A549 (cell line): ENCODE measurements around the gene RASSF3. TPM values are rescaled to one million over a fixed set of nuclear protein-coding genes. Genes with fewer than 3 reads are reported as not detected.

Source experiments
- ATAC-seq, 2 experiments: fragments of 200-7000 bp in 1 of 2; fragments of >200 bp in 1 of 2; cut with Nextera tagmentation in 1 of 2; cut with Tn5 transposase in 1 of 2; 3 replicates each; pipeline versions ENCODE4 v1.8.0 to v1.9.1; 2018 to 2020; ENCODE audit warnings: mild to moderate bottlenecking in 1 of 2, moderate library complexity in 1 of 2
- CTCF ChIA-PET: fragments of 300-600 bp; sonication (Branson Sonifier 250); formaldehyde crosslinking; extraction: SDS; loops from one replicate; lab custom pipeline; 2021; ENCODE audit warnings: antibody characterized with exemption, inconsistent platforms; lab: Yijun Ruan, JAX
- POLR2A ChIA-PET: fragments of 350-600 bp; formaldehyde crosslinking; extraction: SDS; loops from one replicate; lab custom pipeline; 2021; ENCODE audit warnings: antibody characterized with exemption, inconsistent platforms; lab: Yijun Ruan, JAX
- DNase-seq, 2 experiments: peaks; one replicate each; pipeline versions ENCODE4 v3.0.0 to v3.0.0-alpha.2; 2011 to 2016; ENCODE audit warnings: low read depth in 1 of 2, low spot score in 1 of 2
- FAIRE-seq: peaks from 2 replicates; lab custom pipeline; 2011; peaks lifted over from hg19 to GRCh38; lab: Jason Lieb, UNC
- H3K27ac ChIP-seq, 2 experiments: fragments of >200 bp; sonication (Bioruptor Twin); formaldehyde crosslinking; 3 replicates each; pipeline ENCODE4 v1.5.1; 2016 to 2017
- H3K4me1 ChIP-seq: fragments of >200 bp; sonication (Bioruptor Twin); formaldehyde crosslinking; 3 replicates; pipeline ENCODE4 v1.6.1; 2016
- H3K4me2 ChIP-seq: fragments of >200 bp; sonication (Bioruptor Twin); formaldehyde crosslinking; 3 replicates; pipeline ENCODE4 v1.6.1; 2016
- H3K4me3 ChIP-seq: fragments of >200 bp; sonication (Bioruptor Twin); formaldehyde crosslinking; 3 replicates; pipeline ENCODE4 v1.5.1; 2016
- H3K9me3 ChIP-seq: fragments of >200 bp; sonication (Bioruptor Twin); formaldehyde crosslinking; 3 replicates; pipeline ENCODE4 v1.6.1; 2016
- BCL3 ChIP-seq: fragments of >200 bp; sonication (Bioruptor Twin); formaldehyde crosslinking; IDR thresholded peaks from 3 replicates; pipeline ENCODE4 v1.6.1; 2016
- HES2 ChIP-seq: fragments of >200 bp; sonication (Bioruptor Twin); formaldehyde crosslinking; IDR thresholded peaks from 2 replicates; pipeline ENCODE4 v1.6.1; 2016
- HEYL ChIP-seq: fragments of 250-450 bp; sonication (Bioruptor Pico); IDR thresholded peaks from 2 replicates; pipeline ENCODE4 v1.8.0; 2021; ENCODE audit warnings: mild to moderate bottlenecking, moderate library complexity
- HOXB5 ChIP-seq: fragments of 250-450 bp; sonication (Bioruptor Pico); IDR thresholded peaks from 2 replicates; pipeline ENCODE4 v1.5.0; 2020; ENCODE audit warnings: mild to moderate bottlenecking, moderate library complexity
- JUNB ChIP-seq: fragments of >200 bp; sonication (Bioruptor Twin); formaldehyde crosslinking; IDR thresholded peaks from 2 replicates; pipeline ENCODE4 v1.6.1; 2016
- KDM5A ChIP-seq: fragments of 200-600 bp; sonication (generic); IDR thresholded peaks from 2 replicates; pipeline ENCODE4 v1.6.1; 2016; ENCODE audit warnings: antibody characterized with exemption, mild to moderate bottlenecking
- MAFK ChIP-seq: fragments of 450-650 bp; IDR thresholded peaks from 2 replicates; pipeline ENCODE4 v1.6.1; 2014; ENCODE audit not compliant: partially characterized antibody
- MAX ChIP-seq: IDR thresholded peaks from 2 replicates; pipeline ENCODE4 v1.6.1; 2012
- MAZ ChIP-seq: fragments of 150-350 bp; IDR thresholded peaks from 2 replicates; pipeline ENCODE4 v1.6.1; 2014; ENCODE audit warnings: antibody characterized with exemption, low read depth, low read length, borderline replicate concordance
- MYC ChIP-seq: IDR thresholded peaks from 2 replicates; pipeline ENCODE4 v1.6.1; 2012; ENCODE audit warnings: mild to moderate bottlenecking, inconsistent platforms, low read length, improper control_type of control experiment, borderline replicate concordance
- NPAS2 ChIP-seq: fragments of 250-450 bp; sonication (Bioruptor Pico); IDR thresholded peaks from 2 replicates; pipeline ENCODE4 v1.8.0; 2022; ENCODE audit warnings: mild to moderate bottlenecking, moderate library complexity, borderline replicate concordance
- NR3C1 ChIP-seq: fragments of >200 bp; sonication (Bioruptor Twin); formaldehyde crosslinking; IDR thresholded peaks from 3 replicates; pipeline ENCODE4 v1.6.1; 2017
- POLR2AphosphoS2 ChIP-seq: conservative IDR thresholded peaks from 2 replicates; pipeline ENCODE4 v1.6.1; 2012; ENCODE audit warnings: low read length, improper control_type of control experiment, inconsistent platforms
- RNF2 ChIP-seq: fragments of 200-600 bp; sonication (generic); IDR thresholded peaks from 2 replicates; pipeline ENCODE4 v1.6.1; 2016; ENCODE audit warnings: low read depth, mild to moderate bottlenecking, antibody characterized with exemption, moderate library complexity, borderline replicate concordance
- SMC3 ChIP-seq: fragments of >200 bp; sonication (Bioruptor Twin); formaldehyde crosslinking; IDR thresholded peaks from 3 replicates; pipeline ENCODE4 v1.6.1; 2018; ENCODE audit warnings: inconsistent platforms
- WGBS: methylation state at CpG from one replicate; pipeline ENCODE4 v1.1.6; 2017; ENCODE audit errors: missing lambda C conversion rate; 5-methylcytosine and 5-hydroxymethylcytosine counted together
- polyA plus RNA-seq, 4 experiments: library from polyadenylated mRNA; depleted of rRNA in 3 of 4; stranded (reverse); fragments of >200 nt; fragmentation: RNase III in 1 of 4; extraction: RNeasy Plus Mini Kit Qiagen cat#74134 plus additional on column Dnase treatment in 1 of 4; gene quantifications; 2 replicates in 3 of 4; 3 replicates in 1 of 4; pipeline ENCODE4 v1.2.3, GENCODE V29; 2011 to 2017
- TF ChIP-seq, protein P1 (sequence below): fragments of 450-650 bp; IDR thresholded peaks from 2 replicates; pipeline ENCODE4 v1.6.1; 2014; ENCODE audit warnings: antibody characterized with exemption
- TF ChIP-seq, protein P2 (sequence below): IDR thresholded peaks from 2 replicates; pipeline ENCODE4 v1.6.1; 2012
- TF ChIP-seq, protein P3 (sequence below): IDR thresholded peaks from 2 replicates; pipeline ENCODE4 v1.6.1; 2012; ENCODE audit warnings: low read depth, borderline replicate concordance

The RASSF3 gene
- polyA plus RNA-seq, 2 of the 4 experiments (the other 2 are of a cell fraction): 19.7 to 35.4 TPM

DNA sequence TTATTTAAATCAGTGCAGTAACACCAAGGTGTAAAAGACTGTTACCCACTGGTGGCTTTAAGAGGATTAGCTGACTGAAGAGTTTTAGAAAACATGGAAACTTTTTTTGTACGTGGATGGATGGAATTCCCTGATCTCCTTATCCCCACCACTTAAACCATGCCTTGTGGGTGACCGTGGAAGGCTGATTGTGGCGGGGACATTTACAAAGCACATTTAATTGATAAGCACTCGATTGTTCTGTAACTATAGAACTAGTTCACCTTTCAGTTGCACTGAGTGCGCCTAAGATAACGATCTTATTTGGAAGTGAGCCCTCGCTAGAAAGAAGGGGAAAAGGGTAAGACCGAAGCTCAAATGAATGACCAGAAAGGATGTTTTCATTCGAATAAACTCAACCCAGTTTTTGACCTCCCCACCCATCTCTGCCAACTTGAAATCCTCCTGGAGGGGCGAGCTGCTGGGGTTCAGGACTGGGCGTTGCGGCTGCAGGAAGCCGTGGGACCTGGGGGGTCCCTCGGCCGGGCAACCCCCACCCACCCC is 688 bp upstream of the RASSF3 start:
- POLR2A ChIA-PET: interaction anchor here (0.6 to 2.1 kb wide), 6 partner anchors 16 to 121 kb away, joined by 3 to 12 read pairs (median 7); no protein-coding TSS in a partner anchor
- peak overlapping the region; percentile 76 for H3K4me2 ChIP-seq
- 2% methylated on average over 15 of the region's 15 CpGs for WGBS
- CTCF ChIA-PET: interaction anchor here (0.6 to 10.3 kb wide), 17 partner anchors 9 to 606 kb away, joined by 3 to 123 read pairs (median 5); no protein-coding TSS in a partner anchor
- DNase-seq (peak in 1 of 2 experiments; percentile 50), ATAC-seq (peak; percentile 11 to 17; a peak in 5 of 6 replicates), FAIRE-seq (no peak)
- peak overlapping the region; percentile 83 to 96 for H3K27ac ChIP-seq
- H3K4me1 ChIP-seq: peaks cover 19% of the 10 kb centered on the region
- no peaks in the 10 kb centered on the region for H3K9me3 ChIP-seq
- TF ChIP-seq MAFK: no peak
- no peak for TF ChIP-seq SMC3
- TF ChIP-seq, protein P1, sequence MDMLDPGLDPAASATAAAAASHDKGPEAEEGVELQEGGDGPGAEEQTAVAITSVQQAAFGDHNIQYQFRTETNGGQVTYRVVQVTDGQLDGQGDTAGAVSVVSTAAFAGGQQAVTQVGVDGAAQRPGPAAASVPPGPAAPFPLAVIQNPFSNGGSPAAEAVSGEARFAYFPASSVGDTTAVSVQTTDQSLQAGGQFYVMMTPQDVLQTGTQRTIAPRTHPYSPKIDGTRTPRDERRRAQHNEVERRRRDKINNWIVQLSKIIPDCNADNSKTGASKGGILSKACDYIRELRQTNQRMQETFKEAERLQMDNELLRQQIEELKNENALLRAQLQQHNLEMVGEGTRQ: no peak
- no peak for TF ChIP-seq NR3C1
- no peak for TF ChIP-seq RNF2
- TF ChIP-seq HES2: no peak
- 0 out of 2 replicates have a peak, but pooled peaks have one; percentile 58 for TF ChIP-seq HEYL (CRISPR knock-in tag)
- H3K4me3 ChIP-seq: peak overlapping the region; percentile 73

GRCh38 chr12:64610660-64611340 is 505 bp downstream of the RASSF3 start:
- WGBS: under 1% methylated on average over 38 of the region's 60 CpGs
- peak; percentile 49 to 54 for DNase-seq
- H3K4me3 ChIP-seq: peak overlapping the region; percentile 73

More at GRCh38 chr12:64610660-64611340, 505 bp downstream of the RASSF3 start:
- POLR2A ChIA-PET: interaction anchor here (0.6 to 2.1 kb wide), 4 partner anchors 9 to 59 kb away, joined by 3 to 11 read pairs (median 6); no protein-coding TSS in a partner anchor
- no peaks in the 10 kb centered on the region for H3K9me3 ChIP-seq
- 0 out of 3 replicates have a peak, but pooled peaks have one; percentile 13 for TF ChIP-seq BCL3
- TF ChIP-seq NPAS2 (CRISPR knock-in tag): no peak
- TF ChIP-seq, protein P2, sequence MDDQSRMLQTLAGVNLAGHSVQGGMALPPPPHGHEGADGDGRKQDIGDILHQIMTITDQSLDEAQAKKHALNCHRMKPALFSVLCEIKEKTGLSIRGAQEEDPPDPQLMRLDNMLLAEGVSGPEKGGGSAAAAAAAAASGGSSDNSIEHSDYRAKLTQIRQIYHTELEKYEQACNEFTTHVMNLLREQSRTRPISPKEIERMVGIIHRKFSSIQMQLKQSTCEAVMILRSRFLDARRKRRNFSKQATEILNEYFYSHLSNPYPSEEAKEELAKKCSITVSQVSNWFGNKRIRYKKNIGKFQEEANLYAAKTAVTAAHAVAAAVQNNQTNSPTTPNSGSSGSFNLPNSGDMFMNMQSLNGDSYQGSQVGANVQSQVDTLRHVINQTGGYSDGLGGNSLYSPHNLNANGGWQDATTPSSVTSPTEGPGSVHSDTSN: no peak
- no peak for TF ChIP-seq MAZ
- no peak for TF ChIP-seq KDM5A
- TF ChIP-seq, protein P3, sequence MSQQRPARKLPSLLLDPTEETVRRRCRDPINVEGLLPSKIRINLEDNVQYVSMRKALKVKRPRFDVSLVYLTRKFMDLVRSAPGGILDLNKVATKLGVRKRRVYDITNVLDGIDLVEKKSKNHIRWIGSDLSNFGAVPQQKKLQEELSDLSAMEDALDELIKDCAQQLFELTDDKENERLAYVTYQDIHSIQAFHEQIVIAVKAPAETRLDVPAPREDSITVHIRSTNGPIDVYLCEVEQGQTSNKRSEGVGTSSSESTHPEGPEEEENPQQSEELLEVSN: 0 out of 2 replicates have a peak, but pooled peaks have one; percentile 12
- TF ChIP-seq SMC3: no peak; the same call in 2 of the 3 replicates
- TF ChIP-seq POLR2AphosphoS2: no peak
- TF ChIP-seq HOXB5: no peak
- no peak for TF ChIP-seq JUNB
- 0 out of 2 replicates have a peak, but pooled peaks have one; percentile 18 for TF ChIP-seq MYC
- peak; percentile 68 for TF ChIP-seq MAX
- peak overlapping the region; percentile 83 to 96 for H3K27ac ChIP-seq
- FAIRE-seq (no peak), ATAC-seq (peak; percentile 55 to 57)
- H3K4me1 ChIP-seq: peaks cover 19% of the 10 kb centered on the region
- H3K4me2 ChIP-seq: peak overlapping the region; percentile 76
- CTCF ChIA-PET: interaction anchor here (0.6 to 10.3 kb wide), 14 partner anchors 9 to 97 kb away, joined by 3 to 123 read pairs (median 3); no protein-coding TSS in a partner anchor
